ENCODE measurements around the gene PDXK. TPM values are rescaled to one million over a fixed set of nuclear protein-coding genes. Genes with fewer than 3 reads are reported as not detected.

Gene PDXK
- polyA plus RNA-seq, 1 of the 3 experiments (the other 2 are of a cell fraction): 85.7 TPM

GRCh38 chr21:43727519-43728153 lies 8.7 kb downstream of the PDXK start:
- Histone ChIP-seq H3F3A (replicated peaks; ENCODE audit: insufficient read depth) (peaks cover 25% of the 10 kb centered on the region), H3K27me3 (ENCODE audit: insufficient read depth) (no peaks in the 10 kb centered on the region), H3K79me2 (ENCODE audit: insufficient read depth) (peaks cover 73% of the 10 kb centered on the region), H3K4me3 (ENCODE audit: low read depth in 2 of 2, low read length in 1 of 2) (peak overlapping the region in 1 of 2 experiments; percentile 65; a peak in 1 of 4 replicates), H3K36me3 (replicated peaks in 1 of 2; ENCODE audit: control insufficient read depth in 1 of 2, insufficient read depth in 2 of 2, low read length in 1 of 2) (peaks cover 2 to 7% of the 10 kb centered on the region in 2 experiments), H3K9me3 (no peaks in the 10 kb centered on the region), H3K4me1 (ENCODE audit: control insufficient read depth in 1 of 2, insufficient read depth in 2 of 2, low read depth in 1 of 2, low read length in 1 of 2) (peaks cover 24 to 29% of the 10 kb centered on the region in 2 experiments; a peak in 3 of 4 replicates), H3K27ac (ENCODE audit: low read depth in 2 of 2, low read length in 1 of 2) (peak overlapping the region; percentile 88), H3K4me2 (peak overlapping the region; percentile 99), H2AFZ (ENCODE audit: low read depth) (no peak overlapping the region), H4K20me1 (ENCODE audit: insufficient read depth) (peaks cover 12% of the 10 kb centered on the region; the same call in 1 of the 2 replicates), H3K9ac (peak overlapping the region; percentile 87), H3K9me2 (no peaks in the 10 kb centered on the region)
- POLR2A ChIA-PET: interaction anchor here (1.6 kb wide), 1 partner anchor 7 kb away, joined by 5 read pairs; no protein-coding TSS in a partner anchor
- CTCF ChIA-PET: interaction anchor here (1.0 to 1.3 kb wide), 4 partner anchors 8 to 116 kb away, joined by 3 to 7 read pairs (median 4); no protein-coding TSS in a partner anchor
- WGBS (ENCODE audit: low lambda C conversion rate): 91% methylated on average over 6 of the region's 10 CpGs
- TF ChIP-seq RAD21 (IDR thresholded peaks at IDR 0.05; ENCODE audit: low read length): no peak
- no peak for TF ChIP-seq FOXM1 (IDR thresholded peaks at IDR 0.05; ENCODE audit: low read depth)
- TF ChIP-seq CTCF (IDR thresholded peaks at IDR 0.05): peak; percentile 34
- no peak for DNase-seq

- TF ChIP-seq NFIC (IDR thresholded peaks at IDR 0.05; ENCODE audit: borderline replicate concordance) (no peak), MAX (IDR thresholded peaks at IDR 0.05; ENCODE audit: low read depth) (no peak), RAD21 (IDR thresholded peaks at IDR 0.05; ENCODE audit: low read length) (no peak), NRF1 (IDR thresholded peaks at IDR 0.05; ENCODE audit: low read depth, low read length) (no peak), SIN3A (IDR thresholded peaks at IDR 0.05; ENCODE audit: borderline replicate concordance, low read depth, low read length) (no peak), ELF1 (IDR thresholded peaks at IDR 0.05) (no peak), MEF2A (IDR thresholded peaks at IDR 0.05; ENCODE audit: borderline replicate concordance, low read depth) (no peak), GATA2 (CRISPR knock-in tag; IDR thresholded peaks at IDR 0.05) (no peak), SMC3 (IDR thresholded peaks at IDR 0.05; ENCODE audit: low read depth, low read length) (no peak), ZBTB33 (IDR thresholded peaks at IDR 0.05; ENCODE audit: borderline replicate concordance, low read depth) (no peak), TAF1 (IDR thresholded peaks at IDR 0.05; ENCODE audit: borderline replicate concordance, low read depth, low read length) (no peak)
- H3K4me2 ChIP-seq: peak overlapping the region; percentile 99
- peak overlapping the region; percentile 22; the same call in 1 of the 2 replicates for H2AFZ ChIP-seq (ENCODE audit: low read depth)
- 10% methylated on average over 6 of the region's 7 CpGs for WGBS (ENCODE audit: low lambda C conversion rate)
- H3K79me2 ChIP-seq (ENCODE audit: insufficient read depth): peaks cover 72% of the 10 kb centered on the region
- H3F3A ChIP-seq (replicated peaks; ENCODE audit: insufficient read depth): peaks cover 25% of the 10 kb centered on the region
- H3K9me3 ChIP-seq: no peaks in the 10 kb centered on the region
- H3K9me2 ChIP-seq: no peaks in the 10 kb centered on the region
- H3K36me3 ChIP-seq (replicated peaks in 1 of 2; ENCODE audit: control insufficient read depth in 1 of 2, insufficient read depth in 2 of 2, low read length in 1 of 2): peaks cover 2 to 7% of the 10 kb centered on the region in 2 experiments
- H3K4me1 ChIP-seq (ENCODE audit: control insufficient read depth in 1 of 2, insufficient read depth in 2 of 2, low read depth in 1 of 2, low read length in 1 of 2): peaks cover 24 to 32% of the 10 kb centered on the region in 2 experiments; a peak in 3 of 4 replicates
- POLR2A ChIA-PET: interaction anchor here (0.7 to 1.9 kb wide), 3 partner anchors 8 to 44 kb away, joined by 3 to 10 read pairs (median 5); no protein-coding TSS in a partner anchor
- H4K20me1 ChIP-seq (ENCODE audit: insufficient read depth): peaks cover 12% of the 10 kb centered on the region; the same call in 1 of the 2 replicates
- peak overlapping the region; percentile 88 for H3K27ac ChIP-seq (ENCODE audit: low read depth in 2 of 2, low read length in 1 of 2)
- CTCF ChIA-PET: interaction anchor here (0.6 to 1.3 kb wide), 6 partner anchors 8 to 117 kb away, joined by 3 to 7 read pairs (median 3); no protein-coding TSS in a partner anchor
- H3K27me3 ChIP-seq (ENCODE audit: insufficient read depth): no peaks in the 10 kb centered on the region
- no peak for DNase-seq
- peak overlapping the region; percentile 87 for H3K9ac ChIP-seq
- peak overlapping the region; percentile 65 to 91; a peak in 3 of 4 replicates for H3K4me3 ChIP-seq (ENCODE audit: low read depth in 2 of 2, low read length in 1 of 2)
Measured at GRCh38 chr21:43728154-43728466, 9.2 kb downstream of the PDXK start.

Data from SK-N-SH (cell line).